IMR-90 (cell line): ENCODE results near the gene CGREF1. TPM values are rescaled to one million over a fixed set of nuclear protein-coding genes. Genes with fewer than 3 reads are reported as not detected.

Experiments used
- ATAC-seq: fragments of 200-7000 bp; cut with Tn5 transposase; 2 replicates; pipeline ENCODE4 v1.9.1; 2020; ENCODE audit warnings: low read depth, mild to moderate bottlenecking, moderate library complexity
- BruUV-seq: library from RNA; stranded (reverse); fragments of 400-500 nt; replicated peaks from 2 replicates; lab custom pipeline; 2021; lab: Mats Ljungman, UMichigan
- CTCF ChIA-PET: fragments of 300-600 bp; formaldehyde crosslinking; extraction: SDS; loops from one replicate; lab custom pipeline; 2021; ENCODE audit warnings: antibody characterized with exemption; lab: Yijun Ruan, JAX
- POLR2A ChIA-PET: fragments of 300-600 bp; sonication (Branson Sonifier 250); formaldehyde crosslinking; loops from one replicate; lab custom pipeline; 2022; ENCODE audit warnings: antibody characterized with exemption; ENCODE audit not compliant: unreplicated experiment; lab: Charles Lee
- DNase-seq: peaks from one replicate; pipeline ENCODE4 v3.0.0; 2013
- H2AFZ ChIP-seq: replicated peaks from 2 replicates; pipeline ENCODE3; 2013; ENCODE audit warnings: low read length, mild to moderate bottlenecking; ENCODE audit not compliant: poor library complexity
- H2AK5ac ChIP-seq: 2 replicates; pipeline ENCODE4 v1.6.1; 2013; ENCODE audit warnings: low read depth, low read length, inconsistent platforms
- H2AK9ac ChIP-seq: replicated peaks from 2 replicates; pipeline ENCODE3; 2013; ENCODE audit warnings: mild to moderate bottlenecking, low read depth, low read length, moderate library complexity; ENCODE audit not compliant: poor library complexity
- H2BK120ac ChIP-seq: 2 replicates; pipeline ENCODE4 v1.6.1; 2013; ENCODE audit warnings: low read depth, low read length, inconsistent platforms
- H2BK15ac ChIP-seq: 3 replicates; pipeline ENCODE4 v1.6.1; 2013; ENCODE audit warnings: low read depth, low read length, inconsistent platforms
- H2BK20ac ChIP-seq: 2 replicates; pipeline ENCODE4 v1.6.1; 2013; ENCODE audit warnings: low read depth, mild to moderate bottlenecking, inconsistent platforms, low read length, moderate library complexity
- H2BK5ac ChIP-seq: 2 replicates; pipeline ENCODE4 v1.6.1; 2013; ENCODE audit warnings: mild to moderate bottlenecking, low read depth, low read length, inconsistent platforms; ENCODE audit not compliant: poor library complexity, severe bottlenecking
- H3K14ac ChIP-seq: replicated peaks from 2 replicates; pipeline ENCODE4 v1.6.1; 2013; ENCODE audit warnings: low read depth, low read length, inconsistent platforms
- H3K18ac ChIP-seq: 2 replicates; pipeline ENCODE4 v1.6.1; 2013; ENCODE audit warnings: low read depth, low read length, control low read depth
- H3K23ac ChIP-seq: 2 replicates; pipeline ENCODE4 v1.6.1; 2013; ENCODE audit warnings: low read depth, low read length, inconsistent platforms
- H3K27ac ChIP-seq: 2 replicates; pipeline ENCODE4 v1.5.1; 2013; ENCODE audit warnings: mild to moderate bottlenecking, control low read depth, low read length; ENCODE audit not compliant: insufficient read depth
- H3K27me3 ChIP-seq: 2 replicates; pipeline ENCODE4 v1.6.1; 2013; ENCODE audit warnings: low read length; ENCODE audit not compliant: control insufficient read depth, insufficient read depth
- H3K36me3 ChIP-seq: 2 replicates; pipeline ENCODE4 v1.6.1; 2013; ENCODE audit warnings: low read length, mixed read lengths; ENCODE audit not compliant: control insufficient read depth, insufficient read depth
- H3K4ac ChIP-seq: 2 replicates; pipeline ENCODE4 v1.6.1; 2013; ENCODE audit warnings: low read depth, low read length, inconsistent platforms
- H3K4me1 ChIP-seq: 2 replicates; pipeline ENCODE4 v1.6.1; 2013; ENCODE audit warnings: low read length, mixed read lengths; ENCODE audit not compliant: control insufficient read depth, insufficient read depth
- H3K4me2 ChIP-seq: 2 replicates; pipeline ENCODE4 v1.6.1; 2013; ENCODE audit warnings: low read depth, mild to moderate bottlenecking, control low read depth, low read length, moderate library complexity
- H3K4me3 ChIP-seq: 2 replicates; pipeline ENCODE4 v1.5.1; 2013; ENCODE audit warnings: low read depth, mild to moderate bottlenecking, control low read depth, low read length, moderate library complexity; ENCODE audit not compliant: insufficient read depth
- H3K56ac ChIP-seq: 2 replicates; pipeline ENCODE4 v1.6.1; 2013; ENCODE audit warnings: low read length, inconsistent platforms; ENCODE audit not compliant: insufficient read depth; ENCODE audit errors: extremely low read depth
- H3K79me1 ChIP-seq, 2 experiments: 2 replicates each; pipeline ENCODE4 v1.6.1; 2013; ENCODE audit warnings: low read length in 2 of 2, inconsistent platforms in 1 of 2, low read depth in 1 of 2
- H3K9ac ChIP-seq: 2 replicates; pipeline ENCODE4 v1.6.1; 2013; ENCODE audit warnings: low read depth, low read length, control low read depth
- H3K9me1 ChIP-seq: 2 replicates; pipeline ENCODE4 v1.6.1; 2013; ENCODE audit warnings: low read length, inconsistent platforms; ENCODE audit not compliant: insufficient read depth
- H3K9me3 ChIP-seq: 2 replicates; pipeline ENCODE4 v1.6.1; 2013; ENCODE audit warnings: low read length; ENCODE audit not compliant: control insufficient read depth, insufficient read depth
- H4K20me1 ChIP-seq: 2 replicates; pipeline ENCODE4 v1.6.1; 2013; ENCODE audit warnings: low read length, inconsistent platforms; ENCODE audit not compliant: insufficient read depth
- H4K5ac ChIP-seq: 2 replicates; pipeline ENCODE4 v1.6.1; 2013; ENCODE audit warnings: mild to moderate bottlenecking, low read depth, low read length, control low read depth
- H4K8ac ChIP-seq, 2 experiments: 2 replicates each; pipeline ENCODE4 v1.6.1; 2013; ENCODE audit warnings: low read depth in 2 of 2, low read length in 2 of 2, control low read depth in 1 of 2, inconsistent platforms in 1 of 2
- H4K91ac ChIP-seq: 2 replicates; pipeline ENCODE4 v1.6.1; 2013; ENCODE audit warnings: low read depth, low read length, inconsistent platforms; ENCODE audit not compliant: insufficient read depth
- BHLHE40 ChIP-seq: fragments of 150-350 bp; IDR thresholded peaks from 2 replicates; pipeline ENCODE4 v1.6.1; 2016; ENCODE audit warnings: mild to moderate bottlenecking, low read depth, low read length
- FOS ChIP-seq: fragments of 150-350 bp; IDR thresholded peaks from 2 replicates; pipeline ENCODE4 v1.6.1; 2016; ENCODE audit warnings: low read depth, low read length
- MAZ ChIP-seq: IDR thresholded peaks from 2 replicates; pipeline ENCODE4 v1.6.1; 2012; ENCODE audit warnings: low read depth, mild to moderate bottlenecking, low read length, improper control_type of control experiment, moderate library complexity, borderline replicate concordance
- SMC3 ChIP-seq: fragments of 150-350 bp; IDR thresholded peaks from 2 replicates; pipeline ENCODE4 v1.6.1; 2016; ENCODE audit warnings: low read depth, mild to moderate bottlenecking, antibody characterized with exemption, low read length, moderate library complexity
- WGBS, 2 experiments: methylation state at CpG; one replicate each; pipeline versions ENCODE4 v1.1.5 to v1.1.7; 2013; ENCODE audit warnings: missing lambda C conversion rate in 2 of 2; ENCODE audit not compliant: insufficient read length in 1 of 2; ENCODE audit errors: extremely low coverage in 2 of 2; 5-methylcytosine and 5-hydroxymethylcytosine counted together
- dilution Hi-C: fragments of 300-500 bp; cut with HindIII; formaldehyde crosslinking; loops from one replicate; pipeline ENCODE4 v1.14.3; 2018; ENCODE audit warnings: low sequenced_read_pairs; ENCODE audit not compliant: unreplicated experiment
- in situ Hi-C: fragments of 300-500 bp; cut with MboI; formaldehyde crosslinking; loops from 3 replicates; pipeline ENCODE4 v1.14.3; 2019; ENCODE audit warnings: low sequenced_read_pairs, inconsistent platforms, mixed read lengths
- intact Hi-C: fragments of 100-400 bp; cut with micrococcal nuclease; formaldehyde crosslinking; loops from 2 replicates; pipeline ENCODE4 v1.10.0; 2022
- polyA plus RNA-seq, 3 experiments: library from polyadenylated mRNA; depleted of rRNA; stranded (reverse); fragments of >200 nt; gene quantifications; 2 replicates each; pipeline ENCODE4 v1.2.3, GENCODE V29; 2012; ENCODE audit warnings: low replicate concordance in 1 of 3
- total RNA-seq: library from RNA; depleted of rRNA; stranded (reverse); fragments of >200 nt; gene quantifications from 2 replicates; pipeline ENCODE4 v1.2.3, GENCODE V29; 2012

Gene CGREF1
- total and polyA plus RNA-seq, 2 of the 4 experiments (the other 2 are of a cell fraction): 0.54 to 1.3 TPM

DNA sequence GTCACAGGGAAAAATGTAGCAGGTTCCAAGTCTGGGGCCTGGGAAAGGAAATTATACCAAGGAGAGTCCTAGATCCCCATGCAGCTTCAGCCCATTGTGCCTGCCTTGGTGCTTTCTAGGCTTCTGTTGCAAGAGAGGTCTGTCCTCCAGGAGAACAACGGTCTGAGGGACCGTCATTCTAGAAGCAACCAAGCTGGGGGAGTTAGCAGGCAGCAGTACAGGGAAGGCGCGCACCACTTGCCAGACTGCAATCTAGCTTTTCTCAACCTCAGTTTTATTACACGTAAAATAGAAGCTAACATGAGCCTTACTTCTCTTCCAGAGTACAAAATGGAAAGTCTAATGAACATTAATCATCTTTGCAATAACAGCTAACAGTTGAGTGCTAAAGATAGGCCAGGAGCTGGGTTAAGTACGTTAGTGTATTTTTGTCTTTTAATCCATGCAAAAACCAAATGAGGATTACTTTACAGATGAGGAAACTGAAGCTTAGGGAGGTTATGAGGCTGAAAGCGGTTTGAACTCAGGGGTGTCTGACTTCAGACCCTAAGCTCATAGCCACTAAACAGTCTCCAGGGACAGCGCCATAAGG is 31.8 kb upstream of the CGREF1 start:
- ATAC-seq (no peak), DNase-seq (no peak)
- Histone ChIP-seq H2AK9ac (no peak overlapping the region), H2AFZ (no peak overlapping the region), H4K8ac (no peak overlapping the region), H2BK15ac (no peak overlapping the region), H3K9me1 (no peaks in the 10 kb centered on the region; the same call in 1 of the 2 replicates), H3K36me3 (no peaks in the 10 kb centered on the region), H3K27me3 (peaks cover 31% of the 10 kb centered on the region), H3K27ac (no peak overlapping the region), H2BK5ac (no peak overlapping the region), H3K23ac (no peak overlapping the region), H2BK20ac (no peak overlapping the region), H3K79me1 (no peaks in the 10 kb centered on the region), H4K5ac (no peak overlapping the region), H3K9ac (no peak overlapping the region), H3K56ac (no peak overlapping the region), H3K4me3 (no peak overlapping the region), H2AK5ac (no peak overlapping the region), H3K14ac (no peak overlapping the region), H3K4me1 (no peaks in the 10 kb centered on the region), H3K18ac (no peak overlapping the region), H3K4me2 (no peak overlapping the region), H2BK120ac (no peak overlapping the region), H4K20me1 (no peaks in the 10 kb centered on the region; the same call in 1 of the 2 replicates), H3K4ac (no peak overlapping the region), H4K91ac (no peak overlapping the region), H3K9me3 (no peaks in the 10 kb centered on the region)
- dilution Hi-C loops: no loop called here
- in situ Hi-C loops: no loop called here
- intact Hi-C loops: no loop called here
- WGBS, 2 experiments: no CpG with 5 or more reads among the region's 8 CpGs
- ChIA-PET POLR2A (no interaction called here), CTCF (no interaction called here)
- no peak for TF ChIP-seq BHLHE40
- TF ChIP-seq SMC3: no peak
- no peak for TF ChIP-seq FOS
- TF ChIP-seq MAZ: no peak
- no TSS peak for BruUV-seq
